Activated CD4-positive, alpha-beta memory T cell treated with anti-CD3 and anti-CD28 coated beads for 36 hours (primary cell): Measurements from ENCODE around the gene PIN1. TPM values are rescaled to one million over a fixed set of nuclear protein-coding genes. Genes with fewer than 3 reads are reported as not detected.
"Not testable (repeated sequence)": the region's sequence is repeated elsewhere in the genome, so short reads cannot be mapped to it uniquely, and the experiment has no call there.

ENCODE experiments used
- CTCF ChIA-PET: fragments of 350-600 bp; sonication (Branson Sonifier 250); formaldehyde crosslinking; loops from one replicate; lab custom pipeline; 2021; ENCODE audit warnings: antibody characterized with exemption, inconsistent platforms; lab: Charles Lee
- POLR2A ChIA-PET: fragments of 350-600 bp; sonication (Branson Sonifier 250); formaldehyde crosslinking; loops from one replicate; lab custom pipeline; 2021; ENCODE audit warnings: antibody characterized with exemption; lab: Charles Lee
- DNase-seq: peaks from one replicate; pipeline ENCODE4 v3.0.0-alpha.2; 2020
- H3K27ac Mint-ChIP-seq: one replicate; pipeline ENCODE4 v1.8.0; 2021; ENCODE audit warnings: mixed read lengths
- H3K27me3 Mint-ChIP-seq: one replicate; pipeline ENCODE4 v1.8.0; 2021; ENCODE audit warnings: mixed read lengths
- H3K36me3 Mint-ChIP-seq: one replicate; pipeline ENCODE4 v1.8.0; 2021; ENCODE audit warnings: mixed read lengths
- H3K4me1 Mint-ChIP-seq: one replicate; pipeline ENCODE4 v1.8.0; 2021; ENCODE audit warnings: low read depth, mixed read lengths
- H3K4me3 Mint-ChIP-seq: one replicate; pipeline ENCODE4 v1.8.0; 2021; ENCODE audit warnings: mild to moderate bottlenecking, mixed read lengths
- H3K9me3 Mint-ChIP-seq: one replicate; pipeline ENCODE4 v1.8.0; 2021; ENCODE audit warnings: mixed read lengths
- intact Hi-C: fragments of 100-400 bp; cut with micrococcal nuclease; formaldehyde crosslinking; loops from one replicate; pipeline ENCODE4 v1.15.1; 2023
- total RNA-seq, 2 experiments: library from RNA; stranded (reverse); gene quantifications; one replicate each; pipeline ENCODE4 v1.2.3, GENCODE V29; 2021

Gene PIN1
- total RNA-seq = 10 to 100 TPM; 85.4 to 86.1 TPM

DNA sequence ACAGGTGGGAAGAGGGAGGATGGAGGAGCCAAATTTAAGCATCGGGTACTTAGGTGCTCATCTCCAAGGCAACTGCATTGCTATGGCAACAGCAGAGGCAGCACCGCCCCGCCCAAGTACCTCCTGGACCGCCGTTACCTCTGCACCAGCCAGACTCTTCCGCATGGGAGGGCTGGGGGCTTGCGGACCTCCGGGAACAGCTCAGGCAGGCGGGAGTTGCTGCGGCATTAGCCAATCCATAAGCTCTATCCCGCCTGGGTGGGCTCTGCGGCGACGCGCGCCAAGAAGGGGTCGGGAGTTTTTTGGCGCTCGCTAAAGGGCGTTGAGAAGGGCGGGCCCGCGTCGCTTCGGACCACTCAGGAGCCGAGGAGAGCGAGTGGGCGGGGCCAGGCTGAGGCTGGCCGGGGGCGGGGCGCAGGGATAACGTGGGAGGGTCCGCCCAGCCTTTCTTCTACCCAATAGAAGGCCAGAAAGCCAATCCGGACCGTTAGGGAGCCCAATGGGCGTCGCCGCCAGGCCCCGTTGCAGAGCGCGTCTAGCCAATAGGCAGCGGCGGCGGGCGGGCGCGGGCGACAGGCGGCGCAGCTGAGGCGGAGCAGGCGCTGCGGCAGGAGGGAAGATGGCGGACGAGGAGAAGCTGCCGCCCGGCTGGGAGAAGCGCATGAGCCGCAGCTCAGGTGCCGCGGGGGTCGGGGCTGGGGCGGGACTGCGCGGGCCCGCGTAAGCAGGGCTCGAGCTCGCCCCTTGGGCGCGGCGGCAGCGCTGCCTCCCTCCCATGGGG, at the start of gene PIN1:
Gene PIN1, plus strand, starts transcription at position 593 of the 781 bp plus-strand sequence. Its CDS starts 27 bp downstream, at position 620.
- H3K27me3 Mint-ChIP-seq = no peaks in the 10 kb centered on the region
- ChIA-PET CTCF (interaction anchor here (0.6 to 1.4 kb wide), 4 partner anchors 23 to 39 kb away, joined by 3 to 5 read pairs (median 4); no protein-coding TSS in a partner anchor), POLR2A (interaction anchor here (0.5 to 1.0 kb wide), 2 partner anchors 10 to 82 kb away, joined by 3 read pairs; no protein-coding TSS in a partner anchor)
- peak; percentile 100 for DNase-seq
- intact Hi-C loops = loop anchor here (1.0 to 5.0 kb wide), 4 partner anchors 8 to 77 kb away; partner anchors contain the start of genes FBXL12 and UBL5
- peaks cover 10% of the 10 kb centered on the region for H3K36me3 Mint-ChIP-seq
- H3K4me1 Mint-ChIP-seq = peaks cover 23% of the 10 kb centered on the region
- H3K4me3 Mint-ChIP-seq = peak within 1 kb of the TSS; percentile 91
- H3K27ac Mint-ChIP-seq = peak within 1 kb of the TSS; percentile 78
- H3K9me3 Mint-ChIP-seq = no peaks in the 10 kb centered on the region

DNA sequence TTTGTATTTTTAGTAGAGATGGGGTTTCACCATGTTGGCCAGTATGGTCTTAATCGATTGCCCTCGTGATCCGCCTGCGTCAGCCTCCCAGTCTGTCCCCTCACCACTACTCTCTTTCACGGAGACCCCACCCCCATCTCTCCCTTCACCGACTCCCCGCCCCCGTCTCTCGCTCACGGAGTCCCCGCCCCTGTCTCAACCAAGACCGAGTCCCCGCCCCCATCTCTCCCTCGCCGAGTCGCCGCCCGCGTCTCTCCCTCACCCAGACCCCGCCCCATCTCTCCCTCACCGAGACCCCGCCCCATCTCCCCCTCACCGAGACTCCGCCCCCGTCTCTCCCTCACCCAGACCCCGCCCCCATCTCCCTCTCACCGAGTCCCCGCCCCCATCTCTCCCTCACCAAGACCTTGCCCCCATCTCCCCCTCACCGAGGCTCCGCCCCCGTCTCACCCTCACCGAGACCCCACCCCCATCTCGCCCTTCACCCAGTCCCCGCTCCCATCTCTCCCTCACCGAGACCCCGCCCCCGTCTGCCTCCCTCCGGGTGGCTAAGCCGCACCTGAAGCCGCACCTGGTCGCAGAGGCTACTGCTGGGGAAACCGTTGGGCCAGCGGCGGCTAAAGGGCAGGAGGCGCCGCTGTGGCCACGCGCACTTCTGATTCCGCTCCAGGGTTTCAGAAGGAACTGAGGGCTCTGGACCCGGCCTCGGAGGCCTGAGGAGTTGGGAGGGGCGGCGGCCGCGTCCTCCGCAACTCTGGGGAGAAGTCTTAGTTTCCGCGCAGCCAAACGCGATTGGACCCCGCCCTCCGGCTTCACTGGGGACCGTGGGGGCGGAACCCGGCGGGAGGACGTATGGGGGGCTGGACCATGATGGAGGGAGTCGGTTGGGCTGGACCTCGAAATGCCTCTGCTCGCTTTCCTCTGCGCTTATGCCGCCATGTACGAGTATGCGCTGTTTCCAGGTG, 49.5 kb upstream of the PIN1 start:
- Mint-ChIP-seq H3K4me1 (peaks cover 16% of the 10 kb centered on the region), H3K27ac (peak overlapping the region; percentile 85), H3K4me3 (peak overlapping the region; percentile 84), H3K36me3 (no peaks in the 10 kb centered on the region), H3K27me3 (no peaks in the 10 kb centered on the region), H3K9me3 (no peaks in the 10 kb centered on the region)
- DNase-seq = peak; percentile 99
- CTCF ChIA-PET = no interaction called here
- intact Hi-C loops = loop anchor here (1.0 kb wide), 3 partner anchors 8 to 34 kb away; partner anchors contain the start of genes FBXL12 and ZNF846
- POLR2A ChIA-PET = interaction anchor here (0.8 kb wide), 1 partner anchor 18 kb away, joined by 5 read pairs; the partner anchor contains the start of gene ZNF846

GRCh38 chr19:9786342-9786741, 48.8 kb upstream of the PIN1 start:
- Mint-ChIP-seq H3K27ac (peak overlapping the region; percentile 80), H3K4me3 (peak overlapping the region; percentile 84), H3K9me3 (no peaks in the 10 kb centered on the region), H3K4me1 (peaks cover 19% of the 10 kb centered on the region), H3K27me3 (no peaks in the 10 kb centered on the region), H3K36me3 (no peaks in the 10 kb centered on the region)
- POLR2A ChIA-PET = no interaction called here
- CTCF ChIA-PET = no interaction called here
- DNase-seq = no peak
- intact Hi-C loops = no loop called here

DNA sequence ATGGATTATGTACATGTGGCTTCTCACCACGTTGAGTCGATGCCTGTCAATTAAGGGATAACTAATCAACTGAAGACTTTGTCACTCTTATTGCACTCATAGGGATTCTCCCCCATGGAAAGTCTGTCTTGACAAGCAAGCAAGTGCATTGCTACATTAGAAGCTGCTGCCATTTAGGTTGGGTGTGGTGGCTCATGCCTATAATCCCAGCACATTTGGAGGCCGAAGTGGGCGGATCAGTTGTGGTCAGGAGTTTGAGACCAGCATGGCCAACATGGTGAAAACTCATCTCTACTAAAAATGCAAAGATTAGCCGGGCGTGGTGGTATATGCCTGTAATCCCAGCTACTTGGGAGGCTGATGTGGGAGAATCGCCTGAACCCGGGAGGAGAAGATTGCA, 48.3 kb upstream of the PIN1 start:
- H3K36me3 Mint-ChIP-seq = no peaks in the 10 kb centered on the region
- H3K4me1 Mint-ChIP-seq = peaks cover 22% of the 10 kb centered on the region
- ChIA-PET POLR2A (no interaction called here), CTCF (no interaction called here)
- no peak overlapping the region for H3K27ac Mint-ChIP-seq
- H3K9me3 Mint-ChIP-seq = no peaks in the 10 kb centered on the region
- peak overlapping the region; percentile 35 for H3K4me3 Mint-ChIP-seq
- intact Hi-C loops = no loop called here
- DNase-seq = no peak
- no peaks in the 10 kb centered on the region for H3K27me3 Mint-ChIP-seq

GRCh38 chr19:9788604-9789003, 46.5 kb upstream of the PIN1 start:
- ChIA-PET POLR2A (interaction anchor here (0.6 kb wide), 1 partner anchor 11 kb away, joined by 4 read pairs; no protein-coding TSS in a partner anchor), CTCF (interaction anchor here (0.6 to 1.3 kb wide), 4 partner anchors 18 to 204 kb away, joined by 3 to 4 read pairs (median 3); partner anchors contain the start of gene ZNF121)
- intact Hi-C loops, H3K27ac Mint-ChIP-seq, H3K4me3 Mint-ChIP-seq, DNase-seq, H3K27me3 Mint-ChIP-seq, H3K36me3 Mint-ChIP-seq, H3K9me3 Mint-ChIP-seq: not testable (repeated sequence)
- peaks cover 25% of the 10 kb centered on the region for H3K4me1 Mint-ChIP-seq

GRCh38 chr19:9789066-9789465, 46.1 kb upstream of the PIN1 start:
- H3K27ac Mint-ChIP-seq = peak overlapping the region; percentile 9
- intact Hi-C loops = no loop called here
- H3K9me3 Mint-ChIP-seq = no peaks in the 10 kb centered on the region
- no peaks in the 10 kb centered on the region for H3K36me3 Mint-ChIP-seq
- no peaks in the 10 kb centered on the region for H3K27me3 Mint-ChIP-seq
- POLR2A ChIA-PET = no interaction called here
- H3K4me3 Mint-ChIP-seq = no peak overlapping the region
- H3K4me1 Mint-ChIP-seq = peaks cover 23% of the 10 kb centered on the region
- CTCF ChIA-PET = interaction anchor here (0.6 to 0.9 kb wide), 3 partner anchors 18 to 163 kb away, joined by 3 read pairs; no protein-coding TSS in a partner anchor
- DNase-seq = no peak

GRCh38 chr19:9789579-9789978, 45.5 kb upstream of the PIN1 start:
- peaks cover 18% of the 10 kb centered on the region for H3K4me1 Mint-ChIP-seq
- CTCF ChIA-PET, H3K4me3 Mint-ChIP-seq, DNase-seq, H3K36me3 Mint-ChIP-seq, H3K9me3 Mint-ChIP-seq, H3K27me3 Mint-ChIP-seq, POLR2A ChIA-PET, intact Hi-C loops: not testable (repeated sequence)
- H3K27ac Mint-ChIP-seq = peak overlapping the region; percentile 9

DNA sequence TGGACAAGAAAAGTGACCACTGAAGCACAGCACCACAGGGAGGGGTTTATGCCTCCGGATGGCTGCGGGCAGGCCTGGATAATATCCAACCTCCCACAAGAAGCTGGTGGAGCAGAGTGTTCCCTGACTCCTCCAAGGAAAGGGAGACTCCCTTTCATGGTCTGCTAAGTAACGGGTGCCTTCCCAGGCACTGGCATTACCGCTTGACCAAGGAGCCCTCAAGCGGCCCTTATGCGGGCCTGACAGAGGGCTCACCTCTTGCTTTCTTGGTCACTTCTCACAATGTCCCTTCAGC, 44.1 kb upstream of the PIN1 start:
- H3K27ac Mint-ChIP-seq, DNase-seq, H3K36me3 Mint-ChIP-seq, H3K27me3 Mint-ChIP-seq, H3K9me3 Mint-ChIP-seq, CTCF ChIA-PET, POLR2A ChIA-PET: not testable (repeated sequence)
- intact Hi-C loops = loop anchor here (1.0 to 10.0 kb wide), 3 partner anchors 356 to 482 kb away; partner anchors contain the start of genes ZNF266, ZNF559 and ZNF699
- H3K4me1 Mint-ChIP-seq = peaks cover 15% of the 10 kb centered on the region
- H3K4me3 Mint-ChIP-seq = peak overlapping the region; percentile 80

DNA sequence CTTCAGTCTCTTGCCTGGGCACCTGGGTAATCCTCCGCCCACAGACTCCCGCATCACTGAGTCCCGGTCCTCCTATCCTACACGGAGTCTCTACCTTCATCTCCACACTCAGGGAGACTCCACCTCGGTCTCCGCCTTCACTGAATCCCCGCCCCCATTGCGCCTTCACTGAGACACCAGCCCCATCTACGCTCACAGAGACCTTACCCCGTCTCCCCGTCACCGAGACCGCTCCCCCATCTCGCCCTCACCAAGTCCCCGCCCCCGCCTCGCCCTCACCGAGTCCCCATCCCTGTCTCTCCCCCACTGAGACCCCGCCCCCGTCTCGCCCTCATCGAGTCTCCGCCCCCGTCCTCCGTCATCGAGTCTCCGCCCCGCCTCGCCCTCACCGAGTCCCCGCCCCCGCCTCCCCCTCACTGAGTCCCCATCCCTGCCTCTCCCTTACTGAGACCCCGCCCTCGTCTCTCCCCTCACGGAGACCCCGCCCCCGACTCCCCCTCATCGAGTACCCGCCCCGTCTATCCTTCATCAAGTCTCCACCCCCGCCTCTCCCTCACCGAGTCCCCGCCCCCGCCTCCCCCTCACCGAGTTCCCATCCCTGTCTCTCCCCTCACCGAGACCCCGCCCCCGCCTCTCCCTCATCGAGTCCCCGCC, 43.4 kb upstream of the PIN1 start:
- H3K9me3 Mint-ChIP-seq = no peaks in the 10 kb centered on the region
- CTCF ChIA-PET = no interaction called here
- no peaks in the 10 kb centered on the region for H3K36me3 Mint-ChIP-seq
- POLR2A ChIA-PET = no interaction called here
- H3K27me3 Mint-ChIP-seq = no peaks in the 10 kb centered on the region
- peak overlapping the region; percentile 80 for H3K4me3 Mint-ChIP-seq
- DNase-seq = peak; percentile 95
- intact Hi-C loops = loop anchor here (1.0 to 10.0 kb wide), 7 partner anchors 23 to 482 kb away; partner anchors contain the start of genes FBXL12, ZNF266, ZNF559 and ZNF561
- H3K4me1 Mint-ChIP-seq = peaks cover 18% of the 10 kb centered on the region
- H3K27ac Mint-ChIP-seq = peak overlapping the region; percentile 87

- no peaks in the 10 kb centered on the region for H3K27me3 Mint-ChIP-seq
- CTCF ChIA-PET = interaction anchor here (1.7 kb wide), 1 partner anchor 167 kb away, joined by 13 read pairs; no protein-coding TSS in a partner anchor
- peaks cover 18% of the 10 kb centered on the region for H3K4me1 Mint-ChIP-seq
- no peaks in the 10 kb centered on the region for H3K9me3 Mint-ChIP-seq
- H3K27ac Mint-ChIP-seq = peak overlapping the region; percentile 87
- POLR2A ChIA-PET = interaction anchor here (2.1 kb wide), 1 partner anchor 27 kb away, joined by 6 read pairs; the partner anchor contains the start of gene FBXL12
- no peaks in the 10 kb centered on the region for H3K36me3 Mint-ChIP-seq
- intact Hi-C loops = loop anchor here (1.0 to 10.0 kb wide), 7 partner anchors 7 to 470 kb away; partner anchors contain the start of genes FBXL12, ZNF266, ZNF559 and ZNF561
- peak overlapping the region; percentile 80 for H3K4me3 Mint-ChIP-seq
- peak; percentile 92 for DNase-seq
Observed at GRCh38 chr19:9792206-9793070, 42.7 kb upstream of the PIN1 start.
